Caco-2 (cell line): ENCODE measurements around the gene ARSH. TPM values are rescaled to one million over a fixed set of nuclear protein-coding genes. Genes with fewer than 3 reads are reported as not detected.

Experiments
- BruUV-seq: library from RNA; stranded (reverse); fragments of 400-500 nt; replicated peaks from 2 replicates; lab custom pipeline; 2021; lab: Mats Ljungman, UMichigan
- CTCF ChIA-PET: fragments of 300-600 bp; sonication (Branson Sonifier 250); formaldehyde crosslinking; loops from one replicate; lab custom pipeline; 2022; ENCODE audit warnings: antibody characterized with exemption; lab: Charles Lee
- POLR2A ChIA-PET: fragments of 300-600 bp; sonication (Branson Sonifier 250); formaldehyde crosslinking; loops from one replicate; lab custom pipeline; 2022; ENCODE audit warnings: antibody characterized with exemption; lab: Charles Lee
- DNase-seq, 2 experiments: peaks; one replicate each; pipeline versions ENCODE4 v3.0.0 to v3.0.0-alpha.2; 2020 to 2022
- H3K27me3 ChIP-seq: replicated peaks from 2 replicates; pipeline ENCODE4 v1.6.0; 2011; ENCODE audit warnings: low read length; ENCODE audit not compliant: control insufficient read depth, insufficient read depth
- H3K36me3 ChIP-seq: 2 replicates; pipeline ENCODE4 v1.5.1; 2011; ENCODE audit warnings: low read length; ENCODE audit not compliant: control insufficient read depth, insufficient read depth
- H3K4me1 ChIP-seq: fragments of 250-450 bp; sonication (Bioruptor Pico); 2 replicates; pipeline ENCODE4 v1.5.1; 2020; ENCODE audit warnings: mild to moderate bottlenecking
- H3K4me3 ChIP-seq: 2 replicates; pipeline ENCODE4 v1.5.1; 2011; ENCODE audit warnings: low read depth, mild to moderate bottlenecking, control low read depth, low read length
- H3K9me3 ChIP-seq: fragments of 250-450 bp; sonication (Bioruptor Pico); 2 replicates; pipeline ENCODE4 v1.5.1; 2020; ENCODE audit warnings: mild to moderate bottlenecking, moderate library complexity
- H3K27ac Mint-ChIP-seq: one replicate; pipeline ENCODE4 v1.8.0; 2022; ENCODE audit warnings: mixed read lengths; ENCODE audit not compliant: unreplicated experiment
- H3K27me3 Mint-ChIP-seq: one replicate; pipeline ENCODE4 v1.8.0; 2022; ENCODE audit warnings: mixed read lengths; ENCODE audit not compliant: insufficient read depth, unreplicated experiment
- H3K36me3 Mint-ChIP-seq: one replicate; pipeline ENCODE4 v1.8.0; 2022; ENCODE audit warnings: mild to moderate bottlenecking, mixed read lengths; ENCODE audit not compliant: insufficient read depth, unreplicated experiment
- H3K4me1 Mint-ChIP-seq: one replicate; pipeline ENCODE4 v1.8.0; 2022; ENCODE audit warnings: low read depth, mixed read lengths; ENCODE audit not compliant: unreplicated experiment
- H3K4me3 Mint-ChIP-seq: one replicate; pipeline ENCODE4 v1.8.0; 2022; ENCODE audit warnings: mild to moderate bottlenecking, moderate library complexity, mixed read lengths; ENCODE audit not compliant: unreplicated experiment
- H3K9me3 Mint-ChIP-seq: one replicate; pipeline ENCODE4 v1.8.0; 2022; ENCODE audit warnings: mixed read lengths; ENCODE audit not compliant: unreplicated experiment
- CTCF ChIP-seq, 2 experiments: fragments of 200-600 bp in 1 of 2; IDR thresholded peaks; 1 replicate in 1 of 2; 2 replicates in 1 of 2; pipeline versions ENCODE4 v1.5.1 to v1.8.0; 2011 to 2022; ENCODE audit warnings: antibody characterized with exemption in 1 of 2, control low read depth in 1 of 2, inconsistent platforms in 1 of 2, low read depth in 1 of 2, low read length in 1 of 2, mild to moderate bottlenecking in 1 of 2, moderate library complexity in 1 of 2; ENCODE audit not compliant: insufficient read depth in 1 of 2, severe bottlenecking in 1 of 2, unreplicated experiment in 1 of 2
- intact Hi-C: fragments of 100-400 bp; cut with micrococcal nuclease; formaldehyde crosslinking; loops from one replicate; pipeline ENCODE4 v1.10.0; 2022; ENCODE audit not compliant: unreplicated experiment
- total RNA-seq: library from RNA; stranded (reverse); gene quantifications from 2 replicates; pipeline ENCODE4 v1.2.3, GENCODE V29; 2022

Gene ARSH
- total RNA-seq, 1 experiment from 2014 or later, result not detected

DNA sequence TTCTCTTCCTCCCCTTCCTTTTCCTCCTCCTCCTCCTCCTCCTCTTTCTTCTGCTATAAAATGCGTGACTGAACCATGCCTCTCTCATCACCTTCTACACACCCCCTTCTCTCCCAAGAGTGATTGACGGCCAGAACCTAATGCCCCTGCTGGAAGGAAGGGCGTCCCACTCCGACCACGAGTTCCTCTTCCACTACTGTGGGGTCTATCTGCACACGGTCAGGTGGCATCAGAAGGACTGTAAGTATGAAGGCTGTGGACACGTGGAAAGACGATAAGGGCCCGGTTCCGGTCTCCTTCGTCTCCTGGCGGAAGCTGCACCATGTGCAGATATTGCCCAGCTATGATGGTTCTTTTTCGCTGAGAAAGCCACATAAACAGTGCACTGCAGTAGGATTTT lies 22.8 kb downstream of the ARSH start:
- no peaks in the 10 kb centered on the region for H3K9me3 ChIP-seq
- Mint-ChIP-seq H3K9me3 (no peaks in the 10 kb centered on the region), H3K36me3 (no peaks in the 10 kb centered on the region), H3K27me3 (no peaks in the 10 kb centered on the region), H3K4me1 (no peaks in the 10 kb centered on the region), H3K27ac (no peak overlapping the region), H3K4me3 (no peak overlapping the region)
- intact Hi-C loops, result no loop called here
- no peak for TF ChIP-seq CTCF (IDR thresholded peaks at IDR 0.05; ENCODE audit: insufficient read depth in 1 of 2, low read depth in 1 of 2, low read length in 1 of 2, severe bottlenecking in 1 of 2, unreplicated experiment in 1 of 2)
- no peak overlapping the region for H3K4me3 ChIP-seq
- DNase-seq, result no peak
- POLR2A ChIA-PET, result no interaction called here
- no peaks in the 10 kb centered on the region for H3K27me3 ChIP-seq
- CTCF ChIA-PET, result no interaction called here
- no TSS peak for BruUV-seq
- no peaks in the 10 kb centered on the region for H3K4me1 ChIP-seq
- H3K36me3 ChIP-seq, result no peaks in the 10 kb centered on the region

GRCh38 chrX:3037218-3037617 lies 30.9 kb downstream of the ARSH start:
- Mint-ChIP-seq H3K4me3 (no peak overlapping the region), H3K4me1 (no peaks in the 10 kb centered on the region), H3K9me3 (no peaks in the 10 kb centered on the region), H3K36me3 (no peaks in the 10 kb centered on the region), H3K27me3 (no peaks in the 10 kb centered on the region), H3K27ac (no peak overlapping the region)
- no TSS peak for BruUV-seq
- no peaks in the 10 kb centered on the region for H3K9me3 ChIP-seq
- no peaks in the 10 kb centered on the region for H3K4me1 ChIP-seq
- DNase-seq, result no peak
- no peaks in the 10 kb centered on the region for H3K27me3 ChIP-seq
- ChIA-PET POLR2A (no interaction called here), CTCF (no interaction called here)
- no peak overlapping the region for H3K4me3 ChIP-seq
- TF ChIP-seq CTCF (IDR thresholded peaks at IDR 0.05; ENCODE audit: insufficient read depth in 1 of 2, low read depth in 1 of 2, low read length in 1 of 2, severe bottlenecking in 1 of 2, unreplicated experiment in 1 of 2), result no peak
- H3K36me3 ChIP-seq, result no peaks in the 10 kb centered on the region
- intact Hi-C loops, result loop anchor here (5.0 kb wide), 3 partner anchors 140 to 600 kb away; no protein-coding TSS in a partner anchor

DNA sequence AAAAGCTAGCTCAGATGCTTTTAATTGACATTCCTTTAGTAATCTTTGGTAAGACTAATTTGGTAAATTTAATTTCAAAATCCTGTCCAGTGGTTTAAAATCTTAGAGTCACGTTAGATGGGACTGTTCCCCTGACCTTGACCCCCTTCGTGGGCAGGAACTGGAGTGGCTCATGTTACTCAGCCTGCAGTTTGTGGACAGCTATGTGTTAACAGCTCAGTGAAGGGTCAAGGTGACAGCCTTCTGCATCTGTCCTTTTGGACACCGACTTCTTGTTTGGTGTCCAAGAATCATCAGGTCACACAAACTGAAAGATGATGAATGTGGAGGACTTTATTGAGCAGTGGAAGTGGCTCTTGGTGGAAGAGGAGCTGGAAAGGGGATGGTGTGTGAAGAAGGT lies 37.9 kb downstream of the ARSH start:
- H3K27me3 Mint-ChIP-seq, result no peaks in the 10 kb centered on the region
- no peak for DNase-seq
- Histone ChIP-seq H3K4me3 (no peak overlapping the region), H3K36me3 (no peaks in the 10 kb centered on the region), H3K9me3 (no peaks in the 10 kb centered on the region), H3K4me1 (no peaks in the 10 kb centered on the region), H3K27me3 (no peaks in the 10 kb centered on the region)
- ChIA-PET POLR2A (no interaction called here), CTCF (no interaction called here)
- H3K36me3 Mint-ChIP-seq, result no peaks in the 10 kb centered on the region
- no TSS peak for BruUV-seq
- intact Hi-C loops, result no loop called here
- no peaks in the 10 kb centered on the region for H3K9me3 Mint-ChIP-seq
- TF ChIP-seq CTCF (IDR thresholded peaks at IDR 0.05; ENCODE audit: insufficient read depth in 1 of 2, low read depth in 1 of 2, low read length in 1 of 2, severe bottlenecking in 1 of 2, unreplicated experiment in 1 of 2), result no peak
- no peak overlapping the region for H3K4me3 Mint-ChIP-seq
- H3K27ac Mint-ChIP-seq, result no peak overlapping the region
- H3K4me1 Mint-ChIP-seq, result no peaks in the 10 kb centered on the region
